Astrocyte of the cerebellum (primary cell): Measurements from ENCODE around the gene CFAP161.
"Not testable (repeated sequence)": the region's sequence is repeated elsewhere in the genome, so short reads cannot be mapped to it uniquely, and the experiment has no call there.

ENCODE experiments used
- DNase-seq: peaks from one replicate; pipeline ENCODE4 v3.0.0-alpha.2; 2011; ENCODE audit warnings: low read depth
- H3K4me3 ChIP-seq: 2 replicates; pipeline ENCODE4 v1.5.1; 2011; ENCODE audit warnings: mild to moderate bottlenecking, low read depth, low read length, moderate library complexity
- in situ Hi-C: cut with HindIII; loops from 2 replicates; pipeline ENCODE4 v1.10.0; 2017; ENCODE audit warnings: low sequenced_read_pairs
- TF ChIP-seq, protein P1 (sequence below): IDR thresholded peaks from 2 replicates; pipeline ENCODE4 v1.5.1; 2012; ENCODE audit warnings: low read length, low read depth, moderate library complexity, mild to moderate bottlenecking; ENCODE audit errors: missing control alignments

The CFAP161 gene

DNA sequence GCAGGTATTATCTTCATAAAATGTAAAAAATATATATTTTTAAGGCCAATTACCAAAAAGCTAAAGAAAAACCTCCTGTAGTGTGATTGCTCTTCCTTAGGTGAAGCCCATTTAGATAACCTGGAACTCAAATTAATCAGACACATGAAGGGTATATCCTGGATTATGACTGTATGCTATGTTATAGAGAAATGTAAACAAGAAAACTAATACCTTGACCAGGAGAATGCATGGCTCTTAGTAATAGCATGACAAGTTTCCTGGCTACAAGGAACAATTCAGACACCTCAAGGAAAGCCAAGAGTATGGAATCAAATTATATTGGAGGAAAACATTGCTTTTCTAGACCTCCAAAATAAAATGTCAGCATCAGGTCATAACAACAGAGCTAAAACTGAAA, 14.0 kb upstream of the CFAP161 start:
- TF ChIP-seq, protein P1, sequence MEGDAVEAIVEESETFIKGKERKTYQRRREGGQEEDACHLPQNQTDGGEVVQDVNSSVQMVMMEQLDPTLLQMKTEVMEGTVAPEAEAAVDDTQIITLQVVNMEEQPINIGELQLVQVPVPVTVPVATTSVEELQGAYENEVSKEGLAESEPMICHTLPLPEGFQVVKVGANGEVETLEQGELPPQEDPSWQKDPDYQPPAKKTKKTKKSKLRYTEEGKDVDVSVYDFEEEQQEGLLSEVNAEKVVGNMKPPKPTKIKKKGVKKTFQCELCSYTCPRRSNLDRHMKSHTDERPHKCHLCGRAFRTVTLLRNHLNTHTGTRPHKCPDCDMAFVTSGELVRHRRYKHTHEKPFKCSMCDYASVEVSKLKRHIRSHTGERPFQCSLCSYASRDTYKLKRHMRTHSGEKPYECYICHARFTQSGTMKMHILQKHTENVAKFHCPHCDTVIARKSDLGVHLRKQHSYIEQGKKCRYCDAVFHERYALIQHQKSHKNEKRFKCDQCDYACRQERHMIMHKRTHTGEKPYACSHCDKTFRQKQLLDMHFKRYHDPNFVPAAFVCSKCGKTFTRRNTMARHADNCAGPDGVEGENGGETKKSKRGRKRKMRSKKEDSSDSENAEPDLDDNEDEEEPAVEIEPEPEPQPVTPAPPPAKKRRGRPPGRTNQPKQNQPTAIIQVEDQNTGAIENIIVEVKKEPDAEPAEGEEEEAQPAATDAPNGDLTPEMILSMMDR: no peak
- in situ Hi-C loops: no loop called here
- no peak overlapping the region for H3K4me3 ChIP-seq
- DNase-seq: no peak

DNA sequence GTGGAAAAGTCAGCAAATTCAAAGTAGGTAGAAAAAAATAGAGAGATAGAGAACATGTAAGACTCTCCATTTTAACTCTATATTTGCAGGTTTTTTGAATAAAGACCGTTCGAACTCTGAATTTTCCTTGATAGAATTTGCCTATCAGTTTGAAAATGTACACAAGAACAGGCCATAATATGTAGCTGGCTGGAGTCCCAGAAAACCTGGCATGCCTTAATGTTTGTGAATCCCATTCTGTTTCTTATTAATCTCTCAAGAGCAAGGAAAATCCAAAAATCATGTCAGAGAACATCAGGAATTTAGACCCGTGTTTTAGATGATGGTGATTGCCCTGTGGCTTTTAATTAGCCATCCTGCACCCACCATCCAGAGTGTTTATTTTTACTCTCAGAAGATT, 7.2 kb upstream of the CFAP161 start:
- TF ChIP-seq, protein P1: no peak
- DNase-seq: no peak
- in situ Hi-C loops: no loop called here
- no peak overlapping the region for H3K4me3 ChIP-seq

DNA sequence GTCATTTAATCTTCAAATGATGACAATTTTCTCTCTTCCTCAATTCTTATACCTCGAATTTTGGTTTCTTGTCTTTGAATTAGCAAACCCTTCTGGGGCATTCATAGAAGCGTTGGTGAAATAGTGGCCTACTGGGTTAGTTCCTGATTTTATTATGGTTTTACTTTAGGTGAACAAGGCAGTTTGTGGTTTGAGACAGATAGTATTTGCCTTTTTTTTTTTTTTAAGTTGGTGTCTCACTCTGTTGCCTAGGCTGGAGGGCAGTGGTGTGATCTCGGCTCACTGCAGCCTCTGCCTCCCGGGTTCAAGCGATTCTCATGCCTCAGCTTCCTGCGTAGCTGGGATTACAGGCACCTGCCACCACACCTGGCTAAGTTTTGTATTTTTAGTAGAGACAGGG, 7.4 kb downstream of the CFAP161 start:
- H3K4me3 ChIP-seq, in situ Hi-C loops, DNase-seq: not testable (repeated sequence)

DNA sequence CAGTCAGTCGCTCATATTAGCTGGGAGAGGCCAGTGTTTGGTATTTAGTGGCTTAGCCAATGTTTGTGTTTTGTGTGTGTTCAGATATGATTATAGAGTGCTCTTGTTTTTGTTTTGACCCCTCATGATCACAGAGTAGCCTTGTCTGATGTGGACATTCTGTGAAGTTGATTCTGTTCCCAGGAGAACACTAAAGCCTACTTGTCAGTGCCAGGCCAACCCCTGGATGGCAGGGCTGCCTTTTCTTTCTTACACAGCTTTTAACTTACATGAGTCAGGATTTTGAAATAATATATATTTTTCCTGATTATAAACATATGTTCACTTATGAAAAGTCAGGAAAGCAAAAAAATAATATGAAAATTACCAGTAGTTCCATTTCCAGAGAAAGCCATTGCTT, 11.9 kb downstream of the CFAP161 start:
- no peak for DNase-seq
- no peak overlapping the region for H3K4me3 ChIP-seq
- in situ Hi-C loops: no loop called here
- TF ChIP-seq, protein P1: no peak

DNA sequence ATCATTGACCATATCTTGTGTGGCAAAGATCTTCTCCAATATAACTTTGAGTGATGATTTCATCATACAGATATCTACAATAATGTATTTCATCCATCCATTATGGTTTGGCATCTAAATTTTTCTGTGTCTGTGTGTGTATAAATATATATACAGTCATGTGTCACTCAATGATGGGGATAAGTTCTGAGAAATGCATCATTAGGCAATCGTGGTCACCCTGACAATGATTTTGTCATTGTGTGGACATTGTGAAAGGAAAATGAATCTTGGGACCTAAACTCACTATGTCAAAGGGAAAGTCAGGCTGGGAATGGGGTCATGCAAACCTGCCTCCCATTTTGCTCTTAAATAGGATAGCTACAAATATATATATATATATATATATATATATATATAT, 12.4 kb downstream of the CFAP161 start:
- in situ Hi-C loops: no loop called here
- TF ChIP-seq, protein P1: no peak
- no peak overlapping the region for H3K4me3 ChIP-seq
- no peak for DNase-seq

DNA sequence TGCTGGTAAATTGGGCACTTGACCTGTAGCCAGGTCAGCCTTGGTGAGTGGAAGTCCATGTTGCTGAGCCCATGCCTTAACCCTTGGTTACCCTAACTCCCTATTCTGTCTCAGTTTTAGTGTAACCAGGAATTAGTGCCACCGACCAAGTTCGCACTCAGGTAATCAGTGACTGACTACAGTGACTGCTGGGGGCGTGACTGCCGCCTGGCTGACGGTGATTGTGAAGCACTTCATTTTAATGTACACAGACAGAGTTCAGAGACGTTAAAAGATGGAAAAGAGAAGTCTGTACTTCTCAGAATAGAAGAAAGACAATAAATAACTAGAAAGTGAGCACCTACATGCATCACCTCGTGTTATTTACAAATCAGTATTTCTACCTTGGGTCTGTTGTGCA, 17.3 kb downstream of the CFAP161 start:
- TF ChIP-seq, protein P1: no peak
- no peak overlapping the region for H3K4me3 ChIP-seq
- no peak for DNase-seq
- in situ Hi-C loops: no loop called here

DNA sequence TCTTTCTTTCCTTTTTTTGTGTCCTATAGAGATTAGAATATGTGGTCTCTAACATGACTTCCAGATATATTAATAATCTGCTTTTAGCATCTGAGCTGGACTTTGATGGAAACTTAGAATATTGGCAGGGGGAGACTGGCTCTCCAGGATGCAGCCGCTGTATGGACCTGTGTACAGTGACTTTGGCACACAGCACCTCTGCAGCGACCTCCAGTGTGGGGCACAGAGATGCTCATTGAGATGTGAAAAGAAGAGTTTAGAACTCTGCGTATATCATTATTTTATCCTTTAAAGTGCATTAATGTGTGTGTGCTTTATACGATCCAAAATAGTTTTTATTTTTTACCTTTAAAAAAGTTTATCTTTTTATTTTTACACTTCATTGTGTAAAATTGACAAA, 18.3 kb downstream of the CFAP161 start:
- TF ChIP-seq, protein P1: no peak

More for the DNA sequence above, 18.3 kb downstream of the CFAP161 start:
- no peak overlapping the region for H3K4me3 ChIP-seq
- in situ Hi-C loops: no loop called here
- no peak for DNase-seq
